GM12878 (cell line): ENCODE measurements around the gene RAB10. TPM values are rescaled to one million over a fixed set of nuclear protein-coding genes. Genes with fewer than 3 reads are reported as not detected.

Experiments
- BHLHE40 ChIP-seq, 2 experiments: fragments of 450-650 bp in 1 of 2; IDR thresholded peaks; 2 replicates each; pipeline ENCODE4 v1.6.1; 2011 to 2017; ENCODE audit warnings: low read depth in 2 of 2, borderline replicate concordance in 1 of 2, improper control_type of control experiment in 1 of 2, low read length in 1 of 2, mild to moderate bottlenecking in 1 of 2
- CBX5 ChIP-seq: sonication (generic); IDR thresholded peaks from 2 replicates; pipeline ENCODE4 v1.6.1; 2016; ENCODE audit warnings: low read depth, moderate library complexity, mild to moderate bottlenecking, inconsistent platforms
- CEBPB ChIP-seq, 2 experiments: fragments of 150-350 bp in 1 of 2; IDR thresholded peaks; 2 replicates each; pipeline ENCODE4 v1.6.1; 2012 to 2014; ENCODE audit warnings: low read depth in 2 of 2, low read length in 2 of 2, borderline replicate concordance in 1 of 2, inconsistent platforms in 1 of 2
- HDGF ChIP-seq: fragments of 450-650 bp; IDR thresholded peaks from 2 replicates; pipeline ENCODE4 v1.6.1; 2016; ENCODE audit warnings: antibody characterized with exemption
- KDM1A ChIP-seq: fragments of 200-600 bp; sonication (generic); IDR thresholded peaks from 2 replicates; pipeline ENCODE4 v1.6.1; 2016; ENCODE audit warnings: borderline replicate concordance
- PAX8 ChIP-seq: fragments of 450-650 bp; IDR thresholded peaks from 2 replicates; pipeline ENCODE4 v1.6.1; 2017; ENCODE audit warnings: mild to moderate bottlenecking, moderate library complexity
- RAD51 ChIP-seq: fragments of 450-650 bp; IDR thresholded peaks from 2 replicates; pipeline ENCODE4 v1.6.1; 2016; ENCODE audit warnings: moderate library complexity, mild to moderate bottlenecking, inconsistent platforms
- RELA ChIP-seq: fragments of 450-650 bp; IDR thresholded peaks from 2 replicates; pipeline ENCODE4 v1.8.0; 2014; ENCODE audit warnings: borderline replicate concordance; ENCODE audit not compliant: partially characterized antibody
- TAF1 ChIP-seq: IDR thresholded peaks from 2 replicates; pipeline ENCODE4 v1.6.1; 2011; ENCODE audit warnings: mild to moderate bottlenecking, low read depth, low read length, borderline replicate concordance
- polyA plus RNA-seq, 11 experiments: library from polyadenylated mRNA; depleted of rRNA in 4 of 11; unstranded in 6 of 11; stranded (reverse) in 5 of 11; fragments of >200 nt; fragmentation: Nextera tagmentation in 4 of 11; fragmentation: Illumina TruSeq in 1 of 11; extraction: Ambion mirVana in 4 of 11; extraction: Trizol in 1 of 11; gene quantifications; 1 replicate in 1 of 11; 2 replicates in 10 of 11; pipeline versions ENCODE4 v1.2.1 to v1.2.3, GENCODE V29; 2011 to 2016; ENCODE audit warnings: inconsistent platforms in 2 of 11, missing spikeins in 2 of 11, low read depth in 1 of 11
- total RNA-seq, 4 experiments: library from RNA; depleted of rRNA in 3 of 4; stranded (reverse); fragments of >200 nt in 3 of 4; fragmentation: Illumina TruSeq in 1 of 4; extraction: Trizol in 1 of 4; gene quantifications; 2 replicates each; pipeline versions ENCODE4 v1.2.1 to v1.2.3, GENCODE V29; 2013 to 2021
- TF ChIP-seq, protein P1 (sequence below): fragments of 450-650 bp; IDR thresholded peaks from 2 replicates; pipeline ENCODE4 v1.6.1; 2018; ENCODE audit warnings: borderline replicate concordance, mild to moderate bottlenecking; ENCODE audit not compliant: partially characterized antibody
- TF ChIP-seq, protein P2 (sequence below): fragments of 450-650 bp; conservative IDR thresholded peaks from 2 replicates; pipeline ENCODE4 v1.6.1; 2017; ENCODE audit warnings: mild to moderate bottlenecking, moderate library complexity
- TF ChIP-seq, protein P3 (sequence below): IDR thresholded peaks from 2 replicates; pipeline ENCODE4 v1.6.1; 2012; ENCODE audit warnings: low read length, inconsistent platforms
- TF ChIP-seq, protein P4 (sequence below): fragments of 450-650 bp; IDR thresholded peaks from 2 replicates; pipeline ENCODE4 v1.6.1; 2017; ENCODE audit warnings: mild to moderate bottlenecking, moderate library complexity
- TF ChIP-seq, protein P5 (sequence below): fragments of 450-650 bp; IDR thresholded peaks from 2 replicates; pipeline ENCODE4 v1.6.1; 2017; ENCODE audit warnings: low read depth, mild to moderate bottlenecking, moderate library complexity

The RAB10 gene
- total and polyA plus RNA-seq, 10 of the 15 experiments (the other 5 are each of a cell fraction or from before 2014, with no cell fraction given), result 13.3 to 109 (median 82.0) TPM

DNA sequence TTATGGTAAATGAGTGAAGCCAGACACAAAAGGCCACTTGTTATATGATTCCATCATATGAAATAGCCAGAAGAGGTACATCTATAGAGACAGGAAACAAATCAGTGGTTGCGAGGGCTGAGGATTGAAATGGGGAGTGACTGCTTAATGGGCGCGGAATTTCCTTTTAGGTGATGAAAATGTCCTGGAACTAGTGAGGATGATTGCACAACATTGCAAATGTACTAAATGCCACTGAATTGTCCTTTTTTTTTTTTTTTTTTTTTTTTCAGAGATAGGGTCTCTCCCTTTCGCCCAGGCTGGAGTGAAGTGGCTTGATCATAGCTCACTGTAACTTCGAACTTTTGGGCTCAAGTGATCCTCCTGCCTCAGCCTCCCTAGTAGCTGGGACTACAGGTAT lies 123.7 kb downstream of the RAB10 start (continued):
- TF ChIP-seq TAF1, result no peak
- TF ChIP-seq, protein P1, sequence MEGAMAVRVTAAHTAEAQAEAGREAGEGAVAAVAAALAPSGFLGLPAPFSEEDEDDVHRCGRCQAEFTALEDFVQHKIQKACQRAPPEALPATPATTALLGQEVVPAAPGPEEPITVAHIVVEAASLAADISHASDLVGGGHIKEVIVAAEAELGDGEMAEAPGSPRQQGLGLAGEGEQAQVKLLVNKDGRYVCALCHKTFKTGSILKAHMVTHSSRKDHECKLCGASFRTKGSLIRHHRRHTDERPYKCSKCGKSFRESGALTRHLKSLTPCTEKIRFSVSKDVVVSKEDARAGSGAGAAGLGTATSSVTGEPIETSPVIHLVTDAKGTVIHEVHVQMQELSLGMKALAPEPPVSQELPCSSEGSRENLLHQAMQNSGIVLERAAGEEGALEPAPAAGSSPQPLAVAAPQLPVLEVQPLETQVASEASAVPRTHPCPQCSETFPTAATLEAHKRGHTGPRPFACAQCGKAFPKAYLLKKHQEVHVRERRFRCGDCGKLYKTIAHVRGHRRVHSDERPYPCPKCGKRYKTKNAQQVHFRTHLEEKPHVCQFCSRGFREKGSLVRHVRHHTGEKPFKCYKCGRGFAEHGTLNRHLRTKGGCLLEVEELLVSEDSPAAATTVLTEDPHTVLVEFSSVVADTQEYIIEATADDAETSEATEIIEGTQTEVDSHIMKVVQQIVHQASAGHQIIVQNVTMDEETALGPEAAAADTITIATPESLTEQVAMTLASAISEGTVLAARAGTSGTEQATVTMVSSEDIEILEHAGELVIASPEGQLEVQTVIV, result no peak
- no peak for TF ChIP-seq BHLHE40 (IDR thresholded peaks at IDR 0.05; ENCODE audit: borderline replicate concordance in 1 of 2, low read depth in 2 of 2, low read length in 1 of 2)
- TF ChIP-seq KDM1A, result no peak
- TF ChIP-seq, protein P2, sequence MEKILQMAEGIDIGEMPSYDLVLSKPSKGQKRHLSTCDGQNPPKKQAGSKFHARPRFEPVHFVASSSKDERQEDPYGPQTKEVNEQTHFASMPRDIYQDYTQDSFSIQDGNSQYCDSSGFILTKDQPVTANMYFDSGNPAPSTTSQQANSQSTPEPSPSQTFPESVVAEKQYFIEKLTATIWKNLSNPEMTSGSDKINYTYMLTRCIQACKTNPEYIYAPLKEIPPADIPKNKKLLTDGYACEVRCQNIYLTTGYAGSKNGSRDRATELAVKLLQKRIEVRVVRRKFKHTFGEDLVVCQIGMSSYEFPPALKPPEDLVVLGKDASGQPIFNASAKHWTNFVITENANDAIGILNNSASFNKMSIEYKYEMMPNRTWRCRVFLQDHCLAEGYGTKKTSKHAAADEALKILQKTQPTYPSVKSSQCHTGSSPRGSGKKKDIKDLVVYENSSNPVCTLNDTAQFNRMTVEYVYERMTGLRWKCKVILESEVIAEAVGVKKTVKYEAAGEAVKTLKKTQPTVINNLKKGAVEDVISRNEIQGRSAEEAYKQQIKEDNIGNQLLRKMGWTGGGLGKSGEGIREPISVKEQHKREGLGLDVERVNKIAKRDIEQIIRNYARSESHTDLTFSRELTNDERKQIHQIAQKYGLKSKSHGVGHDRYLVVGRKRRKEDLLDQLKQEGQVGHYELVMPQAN, result no peak
- TF ChIP-seq, protein P3, sequence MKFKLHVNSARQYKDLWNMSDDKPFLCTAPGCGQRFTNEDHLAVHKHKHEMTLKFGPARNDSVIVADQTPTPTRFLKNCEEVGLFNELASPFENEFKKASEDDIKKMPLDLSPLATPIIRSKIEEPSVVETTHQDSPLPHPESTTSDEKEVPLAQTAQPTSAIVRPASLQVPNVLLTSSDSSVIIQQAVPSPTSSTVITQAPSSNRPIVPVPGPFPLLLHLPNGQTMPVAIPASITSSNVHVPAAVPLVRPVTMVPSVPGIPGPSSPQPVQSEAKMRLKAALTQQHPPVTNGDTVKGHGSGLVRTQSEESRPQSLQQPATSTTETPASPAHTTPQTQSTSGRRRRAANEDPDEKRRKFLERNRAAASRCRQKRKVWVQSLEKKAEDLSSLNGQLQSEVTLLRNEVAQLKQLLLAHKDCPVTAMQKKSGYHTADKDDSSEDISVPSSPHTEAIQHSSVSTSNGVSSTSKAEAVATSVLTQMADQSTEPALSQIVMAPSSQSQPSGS, result no peak
- TF ChIP-seq CBX5, result no peak
- TF ChIP-seq CEBPB (IDR thresholded peaks at IDR 0.05; ENCODE audit: borderline replicate concordance in 1 of 2, low read depth in 2 of 2, low read length in 2 of 2), result no peak
- TF ChIP-seq, protein P4, sequence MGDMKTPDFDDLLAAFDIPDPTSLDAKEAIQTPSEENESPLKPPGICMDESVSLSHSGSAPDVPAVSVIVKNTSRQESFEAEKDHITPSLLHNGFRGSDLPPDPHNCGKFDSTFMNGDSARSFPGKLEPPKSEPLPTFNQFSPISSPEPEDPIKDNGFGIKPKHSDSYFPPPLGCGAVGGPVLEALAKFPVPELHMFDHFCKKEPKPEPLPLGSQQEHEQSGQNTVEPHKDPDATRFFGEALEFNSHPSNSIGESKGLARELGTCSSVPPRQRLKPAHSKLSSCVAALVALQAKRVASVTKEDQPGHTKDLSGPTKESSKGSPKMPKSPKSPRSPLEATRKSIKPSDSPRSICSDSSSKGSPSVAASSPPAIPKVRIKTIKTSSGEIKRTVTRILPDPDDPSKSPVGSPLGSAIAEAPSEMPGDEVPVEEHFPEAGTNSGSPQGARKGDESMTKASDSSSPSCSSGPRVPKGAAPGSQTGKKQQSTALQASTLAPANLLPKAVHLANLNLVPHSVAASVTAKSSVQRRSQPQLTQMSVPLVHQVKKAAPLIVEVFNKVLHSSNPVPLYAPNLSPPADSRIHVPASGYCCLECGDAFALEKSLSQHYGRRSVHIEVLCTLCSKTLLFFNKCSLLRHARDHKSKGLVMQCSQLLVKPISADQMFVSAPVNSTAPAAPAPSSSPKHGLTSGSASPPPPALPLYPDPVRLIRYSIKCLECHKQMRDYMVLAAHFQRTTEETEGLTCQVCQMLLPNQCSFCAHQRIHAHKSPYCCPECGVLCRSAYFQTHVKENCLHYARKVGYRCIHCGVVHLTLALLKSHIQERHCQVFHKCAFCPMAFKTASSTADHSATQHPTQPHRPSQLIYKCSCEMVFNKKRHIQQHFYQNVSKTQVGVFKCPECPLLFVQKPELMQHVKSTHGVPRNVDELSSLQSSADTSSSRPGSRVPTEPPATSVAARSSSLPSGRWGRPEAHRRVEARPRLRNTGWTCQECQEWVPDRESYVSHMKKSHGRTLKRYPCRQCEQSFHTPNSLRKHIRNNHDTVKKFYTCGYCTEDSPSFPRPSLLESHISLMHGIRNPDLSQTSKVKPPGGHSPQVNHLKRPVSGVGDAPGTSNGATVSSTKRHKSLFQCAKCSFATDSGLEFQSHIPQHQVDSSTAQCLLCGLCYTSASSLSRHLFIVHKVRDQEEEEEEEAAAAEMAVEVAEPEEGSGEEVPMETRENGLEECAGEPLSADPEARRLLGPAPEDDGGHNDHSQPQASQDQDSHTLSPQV, result no peak
- TF ChIP-seq RAD51, result no peak
- no peak for TF ChIP-seq RELA
- no peak for TF ChIP-seq PAX8
- no peak for TF ChIP-seq HDGF
- TF ChIP-seq, protein P5, sequence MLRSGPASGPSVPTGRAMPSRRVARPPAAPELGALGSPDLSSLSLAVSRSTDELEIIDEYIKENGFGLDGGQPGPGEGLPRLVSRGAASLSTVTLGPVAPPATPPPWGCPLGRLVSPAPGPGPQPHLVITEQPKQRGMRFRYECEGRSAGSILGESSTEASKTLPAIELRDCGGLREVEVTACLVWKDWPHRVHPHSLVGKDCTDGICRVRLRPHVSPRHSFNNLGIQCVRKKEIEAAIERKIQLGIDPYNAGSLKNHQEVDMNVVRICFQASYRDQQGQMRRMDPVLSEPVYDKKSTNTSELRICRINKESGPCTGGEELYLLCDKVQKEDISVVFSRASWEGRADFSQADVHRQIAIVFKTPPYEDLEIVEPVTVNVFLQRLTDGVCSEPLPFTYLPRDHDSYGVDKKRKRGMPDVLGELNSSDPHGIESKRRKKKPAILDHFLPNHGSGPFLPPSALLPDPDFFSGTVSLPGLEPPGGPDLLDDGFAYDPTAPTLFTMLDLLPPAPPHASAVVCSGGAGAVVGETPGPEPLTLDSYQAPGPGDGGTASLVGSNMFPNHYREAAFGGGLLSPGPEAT, result no peak
